IMR-90 (cell line): ENCODE measurements around the gene TENT4B. TPM values are rescaled to one million over a fixed set of nuclear protein-coding genes. Genes with fewer than 3 reads are reported as not detected.

Experiments
- ATAC-seq: fragments of 200-7000 bp; cut with Tn5 transposase; 2 replicates; pipeline ENCODE4 v1.9.1; 2020; ENCODE audit warnings: low read depth, mild to moderate bottlenecking, moderate library complexity
- BruUV-seq: library from RNA; stranded (reverse); fragments of 400-500 nt; replicated peaks from 2 replicates; lab custom pipeline; 2021; lab: Mats Ljungman, UMichigan
- CTCF ChIA-PET: fragments of 300-600 bp; formaldehyde crosslinking; extraction: SDS; loops from one replicate; lab custom pipeline; 2021; ENCODE audit warnings: antibody characterized with exemption; lab: Yijun Ruan, JAX
- POLR2A ChIA-PET: fragments of 300-600 bp; sonication (Branson Sonifier 250); formaldehyde crosslinking; loops from one replicate; lab custom pipeline; 2022; ENCODE audit warnings: antibody characterized with exemption; ENCODE audit not compliant: unreplicated experiment; lab: Charles Lee
- DNase-seq: peaks from one replicate; pipeline ENCODE4 v3.0.0; 2013
- H2AFZ ChIP-seq: replicated peaks from 2 replicates; pipeline ENCODE3; 2013; ENCODE audit warnings: low read length, mild to moderate bottlenecking; ENCODE audit not compliant: poor library complexity
- H2AK5ac ChIP-seq: 2 replicates; pipeline ENCODE4 v1.6.1; 2013; ENCODE audit warnings: low read depth, low read length, inconsistent platforms
- H2AK9ac ChIP-seq: replicated peaks from 2 replicates; pipeline ENCODE3; 2013; ENCODE audit warnings: mild to moderate bottlenecking, low read depth, low read length, moderate library complexity; ENCODE audit not compliant: poor library complexity
- H2BK120ac ChIP-seq: 2 replicates; pipeline ENCODE4 v1.6.1; 2013; ENCODE audit warnings: low read depth, low read length, inconsistent platforms
- H2BK15ac ChIP-seq: 3 replicates; pipeline ENCODE4 v1.6.1; 2013; ENCODE audit warnings: low read depth, low read length, inconsistent platforms
- H2BK20ac ChIP-seq: 2 replicates; pipeline ENCODE4 v1.6.1; 2013; ENCODE audit warnings: low read depth, mild to moderate bottlenecking, inconsistent platforms, low read length, moderate library complexity
- H2BK5ac ChIP-seq: 2 replicates; pipeline ENCODE4 v1.6.1; 2013; ENCODE audit warnings: mild to moderate bottlenecking, low read depth, low read length, inconsistent platforms; ENCODE audit not compliant: poor library complexity, severe bottlenecking
- H3K14ac ChIP-seq: replicated peaks from 2 replicates; pipeline ENCODE4 v1.6.1; 2013; ENCODE audit warnings: low read depth, low read length, inconsistent platforms
- H3K18ac ChIP-seq: 2 replicates; pipeline ENCODE4 v1.6.1; 2013; ENCODE audit warnings: low read depth, low read length, control low read depth
- H3K23ac ChIP-seq: 2 replicates; pipeline ENCODE4 v1.6.1; 2013; ENCODE audit warnings: low read depth, low read length, inconsistent platforms
- H3K27ac ChIP-seq: 2 replicates; pipeline ENCODE4 v1.5.1; 2013; ENCODE audit warnings: mild to moderate bottlenecking, control low read depth, low read length; ENCODE audit not compliant: insufficient read depth
- H3K27me3 ChIP-seq: 2 replicates; pipeline ENCODE4 v1.6.1; 2013; ENCODE audit warnings: low read length; ENCODE audit not compliant: control insufficient read depth, insufficient read depth
- H3K36me3 ChIP-seq: 2 replicates; pipeline ENCODE4 v1.6.1; 2013; ENCODE audit warnings: low read length, mixed read lengths; ENCODE audit not compliant: control insufficient read depth, insufficient read depth
- H3K4ac ChIP-seq: 2 replicates; pipeline ENCODE4 v1.6.1; 2013; ENCODE audit warnings: low read depth, low read length, inconsistent platforms
- H3K4me1 ChIP-seq: 2 replicates; pipeline ENCODE4 v1.6.1; 2013; ENCODE audit warnings: low read length, mixed read lengths; ENCODE audit not compliant: control insufficient read depth, insufficient read depth
- H3K4me2 ChIP-seq: 2 replicates; pipeline ENCODE4 v1.6.1; 2013; ENCODE audit warnings: low read depth, mild to moderate bottlenecking, control low read depth, low read length, moderate library complexity
- H3K4me3 ChIP-seq: 2 replicates; pipeline ENCODE4 v1.5.1; 2013; ENCODE audit warnings: low read depth, mild to moderate bottlenecking, control low read depth, low read length, moderate library complexity; ENCODE audit not compliant: insufficient read depth
- H3K56ac ChIP-seq: 2 replicates; pipeline ENCODE4 v1.6.1; 2013; ENCODE audit warnings: low read length, inconsistent platforms; ENCODE audit not compliant: insufficient read depth; ENCODE audit errors: extremely low read depth
- H3K79me1 ChIP-seq, 2 experiments: 2 replicates each; pipeline ENCODE4 v1.6.1; 2013; ENCODE audit warnings: low read length in 2 of 2, inconsistent platforms in 1 of 2, low read depth in 1 of 2
- H3K9ac ChIP-seq: 2 replicates; pipeline ENCODE4 v1.6.1; 2013; ENCODE audit warnings: low read depth, low read length, control low read depth
- H3K9me1 ChIP-seq: 2 replicates; pipeline ENCODE4 v1.6.1; 2013; ENCODE audit warnings: low read length, inconsistent platforms; ENCODE audit not compliant: insufficient read depth
- H3K9me3 ChIP-seq: 2 replicates; pipeline ENCODE4 v1.6.1; 2013; ENCODE audit warnings: low read length; ENCODE audit not compliant: control insufficient read depth, insufficient read depth
- H4K20me1 ChIP-seq: 2 replicates; pipeline ENCODE4 v1.6.1; 2013; ENCODE audit warnings: low read length, inconsistent platforms; ENCODE audit not compliant: insufficient read depth
- H4K5ac ChIP-seq: 2 replicates; pipeline ENCODE4 v1.6.1; 2013; ENCODE audit warnings: mild to moderate bottlenecking, low read depth, low read length, control low read depth
- H4K8ac ChIP-seq, 2 experiments: 2 replicates each; pipeline ENCODE4 v1.6.1; 2013; ENCODE audit warnings: low read depth in 2 of 2, low read length in 2 of 2, control low read depth in 1 of 2, inconsistent platforms in 1 of 2
- H4K91ac ChIP-seq: 2 replicates; pipeline ENCODE4 v1.6.1; 2013; ENCODE audit warnings: low read depth, low read length, inconsistent platforms; ENCODE audit not compliant: insufficient read depth
- CEBPB ChIP-seq: IDR thresholded peaks from 2 replicates; pipeline ENCODE4 v1.6.1; 2012; ENCODE audit warnings: low read depth, low read length, improper control_type of control experiment
- CHD1 ChIP-seq: IDR thresholded peaks from 2 replicates; pipeline ENCODE4 v1.6.1; 2012; ENCODE audit warnings: low read depth, low read length, improper control_type of control experiment
- CTCF ChIP-seq: conservative IDR thresholded peaks from 2 replicates; pipeline ENCODE4 v1.5.1; 2012; ENCODE audit warnings: mild to moderate bottlenecking, low read depth, low read length, improper control_type of control experiment
- FOS ChIP-seq: fragments of 150-350 bp; IDR thresholded peaks from 2 replicates; pipeline ENCODE4 v1.6.1; 2016; ENCODE audit warnings: low read depth, low read length
- MAFK ChIP-seq: IDR thresholded peaks from 2 replicates; pipeline ENCODE4 v1.6.1; 2012; ENCODE audit warnings: low read depth, low read length, improper control_type of control experiment
- NFE2L2 ChIP-seq: fragments of 150-350 bp; IDR thresholded peaks from 2 replicates; pipeline ENCODE4 v1.6.1; 2016; ENCODE audit warnings: low read depth, mild to moderate bottlenecking, low read length
- POLR2A ChIP-seq: IDR thresholded peaks from 2 replicates; pipeline ENCODE4 v1.6.1; 2012; ENCODE audit warnings: mild to moderate bottlenecking, low read depth, low read length
- RFX5 ChIP-seq: IDR thresholded peaks from 2 replicates; pipeline ENCODE4 v1.8.0; 2012; ENCODE audit warnings: low read depth, mild to moderate bottlenecking, low read length, moderate library complexity
- SMC3 ChIP-seq: fragments of 150-350 bp; IDR thresholded peaks from 2 replicates; pipeline ENCODE4 v1.6.1; 2016; ENCODE audit warnings: low read depth, mild to moderate bottlenecking, antibody characterized with exemption, low read length, moderate library complexity
- USF2 ChIP-seq: fragments of 150-350 bp; IDR thresholded peaks from 2 replicates; pipeline ENCODE4 v1.6.1; 2017; ENCODE audit warnings: mild to moderate bottlenecking, antibody characterized with exemption, low read length, low read depth
- WGBS, 2 experiments: methylation state at CpG; one replicate each; pipeline versions ENCODE4 v1.1.5 to v1.1.7; 2013; ENCODE audit warnings: missing lambda C conversion rate in 2 of 2; ENCODE audit not compliant: insufficient read length in 1 of 2; ENCODE audit errors: extremely low coverage in 2 of 2; 5-methylcytosine and 5-hydroxymethylcytosine counted together
- dilution Hi-C: fragments of 300-500 bp; cut with HindIII; formaldehyde crosslinking; loops from one replicate; pipeline ENCODE4 v1.14.3; 2018; ENCODE audit warnings: low sequenced_read_pairs; ENCODE audit not compliant: unreplicated experiment
- in situ Hi-C: fragments of 300-500 bp; cut with MboI; formaldehyde crosslinking; loops from 3 replicates; pipeline ENCODE4 v1.14.3; 2019; ENCODE audit warnings: low sequenced_read_pairs, inconsistent platforms, mixed read lengths
- intact Hi-C: fragments of 100-400 bp; cut with micrococcal nuclease; formaldehyde crosslinking; loops from 2 replicates; pipeline ENCODE4 v1.10.0; 2022
- polyA plus RNA-seq, 3 experiments: library from polyadenylated mRNA; depleted of rRNA; stranded (reverse); fragments of >200 nt; gene quantifications; 2 replicates each; pipeline ENCODE4 v1.2.3, GENCODE V29; 2012; ENCODE audit warnings: low replicate concordance in 1 of 3
- total RNA-seq: library from RNA; depleted of rRNA; stranded (reverse); fragments of >200 nt; gene quantifications from 2 replicates; pipeline ENCODE4 v1.2.3, GENCODE V29; 2012

The TENT4B gene
- total and polyA plus RNA-seq, 2 of the 4 experiments (the other 2 are of a cell fraction) = 4.1 to 7.0 TPM

GRCh38 chr16:50259334-50260205 lies 106.5 kb downstream of the TENT4B start (continued):
- TF ChIP-seq RFX5 (no peak), POLR2A (no peak)

GRCh38 chr16:50260206-50261159 lies 107.4 kb downstream of the TENT4B start:
- Histone ChIP-seq H4K5ac (no peak overlapping the region), H3K14ac (no peak overlapping the region; the same call in 1 of the 2 replicates), H2BK20ac (no peak overlapping the region; the same call in 1 of the 2 replicates), H3K18ac (no peak overlapping the region), H2BK120ac (no peak overlapping the region), H3K27ac (no peak overlapping the region), H3K56ac (no peak overlapping the region), H3K9me1 (peaks cover 3% of the 10 kb centered on the region; the same call in 1 of the 2 replicates), H2AK5ac (no peak overlapping the region), H3K79me1 (peaks cover 0 to under 1% of the 10 kb centered on the region in 2 experiments; a peak in 1 of 4 replicates), H2BK5ac (no peak overlapping the region), H3K23ac (no peak overlapping the region), H3K36me3 (no peaks in the 10 kb centered on the region), H3K4me3 (no peak overlapping the region), H2BK15ac (no peak overlapping the region), H3K4me2 (no peak overlapping the region), H3K4ac (no peak overlapping the region), H3K9me3 (peaks cover 4% of the 10 kb centered on the region), H3K9ac (no peak overlapping the region), H2AK9ac (no peak overlapping the region), H4K20me1 (no peaks in the 10 kb centered on the region), H3K27me3 (peaks cover 10% of the 10 kb centered on the region), H4K8ac (no peak overlapping the region), H4K91ac (no peak overlapping the region), H3K4me1 (peaks cover 7% of the 10 kb centered on the region), H2AFZ (no peak overlapping the region)
- BruUV-seq = no TSS peak
- dilution Hi-C loops = no loop called here
- intact Hi-C loops = no loop called here
- TF ChIP-seq POLR2A = no peak
- no peak for TF ChIP-seq MAFK
- TF ChIP-seq FOS = no peak
- no peak for TF ChIP-seq CEBPB
- no peak for TF ChIP-seq USF2
- no peak for TF ChIP-seq SMC3
- no peak for TF ChIP-seq CTCF
- no peak for TF ChIP-seq NFE2L2
- TF ChIP-seq CHD1 = no peak
- ChIA-PET POLR2A (no interaction called here), CTCF (no interaction called here)
- no peak for ATAC-seq
- WGBS, 2 experiments = 95% methylated on average over 4 of the region's 9 CpGs; no CpG with 5 or more reads in 1 of the 2 experiments
- in situ Hi-C loops = no loop called here
- no peak for DNase-seq
